ENCODE measurements around the gene MARVELD1.
"Not testable (repeated sequence)": the region's sequence is repeated elsewhere in the genome, so short reads cannot be mapped to it uniquely, and the experiment has no call there.

MARVELD1 gene

DNA sequence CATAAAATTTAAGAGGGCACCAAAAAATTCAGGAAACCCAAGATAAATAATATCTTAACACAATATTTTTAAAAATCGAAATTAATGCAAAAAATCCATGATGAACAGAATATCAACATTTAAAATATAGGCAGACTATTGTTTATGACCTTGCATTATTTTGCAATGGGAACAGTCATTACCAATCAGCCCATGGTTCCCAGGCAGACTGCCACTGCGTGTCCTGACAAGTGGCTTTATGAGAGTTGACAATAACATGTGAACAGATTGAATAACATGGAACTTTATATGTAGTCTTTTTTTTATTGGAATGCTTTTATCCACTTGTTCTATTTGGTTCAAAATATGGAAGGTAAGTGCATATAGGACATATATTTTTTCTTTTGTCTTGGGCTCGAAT lies 23.4 kb upstream of the MARVELD1 start:
- no peak for DNase-seq (ENCODE audit: low read depth in 2 of 2)

GRCh38 chr10:97698072-97698655 lies 15.4 kb upstream of the MARVELD1 start:
- not testable (repeated sequence) for DNase-seq (ENCODE audit: low read depth in 2 of 2)

DNA sequence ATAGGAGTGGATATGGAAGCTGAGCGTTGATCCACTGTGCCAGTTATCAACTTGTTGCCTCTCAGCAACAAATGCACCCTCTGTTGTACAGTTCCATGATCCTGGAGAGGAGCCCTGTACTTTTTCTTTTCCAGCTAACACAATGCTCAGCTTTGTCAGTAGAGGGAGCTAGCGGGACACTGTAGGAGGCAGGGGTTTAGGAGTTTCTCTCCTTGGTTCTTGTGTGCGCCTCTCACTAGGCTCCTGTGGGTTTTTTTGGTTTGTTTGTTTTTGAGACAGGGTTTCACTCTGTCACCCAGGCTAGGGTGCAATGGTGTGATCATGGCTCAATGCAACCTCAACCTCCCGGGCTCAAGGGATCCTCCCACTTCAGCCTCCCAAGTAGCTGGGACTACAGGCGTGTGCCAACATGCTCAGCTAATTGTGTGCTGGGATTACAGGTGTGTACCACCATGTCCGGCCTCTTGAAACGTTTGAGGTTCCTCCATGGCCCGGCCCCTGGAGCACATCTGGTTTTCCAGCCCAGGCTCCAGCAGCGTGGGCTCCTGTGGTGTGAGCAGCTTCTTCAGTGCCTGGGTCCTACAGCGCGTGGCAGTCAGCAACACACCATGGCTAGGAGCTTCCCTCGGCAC lies 12.0 kb upstream of the MARVELD1 start:
- peak in 1 of 2 donors; percentile 13 for DNase-seq (ENCODE audit: low read depth in 2 of 2)

- DNase-seq (ENCODE audit: low read depth in 2 of 2): no peak
Observed at GRCh38 chr10:97703398-97704067, 10.0 kb upstream of the MARVELD1 start.

- DNase-seq (ENCODE audit: low read depth in 2 of 2): no peak
Observed at GRCh38 chr10:97704341-97704740, 9.2 kb upstream of the MARVELD1 start.

- DNase-seq (ENCODE audit: low read depth in 2 of 2): no peak
Observed at GRCh38 chr10:97705006-97705670, 8.4 kb upstream of the MARVELD1 start.

DNA sequence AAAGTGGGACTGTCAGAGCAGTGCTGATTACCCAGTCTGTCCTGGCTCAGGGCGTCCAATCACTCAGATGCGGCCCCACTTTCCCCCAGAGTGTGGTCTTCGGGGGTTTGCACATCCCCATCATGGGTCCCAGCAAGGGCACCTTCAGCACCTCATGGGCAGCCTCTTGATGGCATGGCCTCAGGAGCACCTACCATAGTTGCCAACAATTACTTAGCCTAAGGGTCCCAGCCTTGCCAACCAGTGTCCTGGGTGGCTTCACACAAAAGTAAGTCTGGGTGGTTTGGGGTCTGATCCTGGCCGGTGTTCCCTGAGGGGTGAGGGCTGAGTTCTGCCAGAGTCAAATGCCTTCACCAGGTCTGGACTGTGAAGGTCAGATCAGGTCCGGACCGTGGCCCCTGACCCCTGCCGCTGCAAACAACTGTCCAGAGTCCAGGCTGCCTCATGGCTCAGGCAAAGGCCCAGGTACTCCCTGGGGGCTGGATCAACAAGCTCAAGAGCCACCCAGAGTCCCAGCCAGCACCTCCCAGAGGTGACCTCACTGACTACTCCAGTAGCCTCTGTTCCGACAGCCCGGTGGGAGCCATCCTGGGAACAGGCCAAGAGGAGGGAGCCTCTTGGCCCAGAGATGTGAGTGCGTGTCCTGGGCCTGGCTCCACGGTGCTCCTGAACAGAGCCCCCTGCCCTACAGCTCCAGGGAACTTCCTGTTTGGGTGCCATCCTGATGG lies 6.2 kb upstream of the MARVELD1 start:
- no peak for DNase-seq (ENCODE audit: low read depth in 2 of 2)

- no peak for DNase-seq (ENCODE audit: low read depth in 2 of 2)
Observed at GRCh38 chr10:97708167-97708566, 5.4 kb upstream of the MARVELD1 start.

GRCh38 chr10:97708976-97709946 lies 4.3 kb upstream of the MARVELD1 start:
- DNase-seq (ENCODE audit: low read depth in 2 of 2): no peak

- DNase-seq (ENCODE audit: low read depth in 2 of 2): no peak
Observed at GRCh38 chr10:97711640-97712572, 1.6 kb upstream of the MARVELD1 start.

DNA sequence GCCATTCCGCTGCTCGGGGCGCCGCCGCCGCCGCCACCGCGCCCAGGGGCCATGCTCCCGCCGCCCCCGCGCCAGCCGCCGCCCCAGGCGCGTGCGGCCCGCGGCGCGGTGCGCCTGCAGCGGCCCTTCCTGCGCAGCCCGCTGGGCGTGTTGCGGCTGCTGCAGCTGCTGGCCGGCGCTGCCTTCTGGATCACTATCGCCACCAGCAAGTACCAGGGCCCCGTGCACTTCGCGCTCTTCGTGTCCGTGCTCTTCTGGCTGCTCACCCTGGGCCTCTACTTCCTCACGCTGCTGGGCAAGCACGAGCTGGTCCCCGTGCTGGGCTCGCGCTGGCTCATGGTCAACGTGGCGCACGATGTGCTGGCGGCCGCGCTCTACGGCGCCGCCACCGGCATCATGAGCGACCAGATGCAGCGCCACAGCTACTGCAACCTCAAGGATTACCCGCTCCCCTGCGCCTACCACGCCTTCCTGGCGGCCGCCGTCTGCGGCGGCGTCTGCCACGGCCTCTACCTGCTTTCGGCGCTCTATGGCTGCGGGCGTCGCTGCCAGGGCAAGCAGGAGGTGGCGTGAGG lies 383 bp downstream of the MARVELD1 start:
- peak in 1 of 2 donors; percentile 5 for DNase-seq (ENCODE audit: low read depth in 2 of 2)

- DNase-seq (ENCODE audit: low read depth in 2 of 2): no peak
Observed at GRCh38 chr10:97714401-97715258, 1.1 kb downstream of the MARVELD1 start.

- DNase-seq (ENCODE audit: low read depth in 2 of 2): no peak
Observed at GRCh38 chr10:97715259-97715874, 1.8 kb downstream of the MARVELD1 start.

- DNase-seq (ENCODE audit: low read depth in 2 of 2): no peak
Observed at GRCh38 chr10:97717627-97718026, 4.1 kb downstream of the MARVELD1 start.

GRCh38 chr10:97718178-97718577 lies 4.6 kb downstream of the MARVELD1 start:
- no peak for DNase-seq (ENCODE audit: low read depth in 2 of 2)

GRCh38 chr10:97718659-97719142 lies 5.2 kb downstream of the MARVELD1 start:
- no peak for DNase-seq (ENCODE audit: low read depth in 2 of 2)

DNA sequence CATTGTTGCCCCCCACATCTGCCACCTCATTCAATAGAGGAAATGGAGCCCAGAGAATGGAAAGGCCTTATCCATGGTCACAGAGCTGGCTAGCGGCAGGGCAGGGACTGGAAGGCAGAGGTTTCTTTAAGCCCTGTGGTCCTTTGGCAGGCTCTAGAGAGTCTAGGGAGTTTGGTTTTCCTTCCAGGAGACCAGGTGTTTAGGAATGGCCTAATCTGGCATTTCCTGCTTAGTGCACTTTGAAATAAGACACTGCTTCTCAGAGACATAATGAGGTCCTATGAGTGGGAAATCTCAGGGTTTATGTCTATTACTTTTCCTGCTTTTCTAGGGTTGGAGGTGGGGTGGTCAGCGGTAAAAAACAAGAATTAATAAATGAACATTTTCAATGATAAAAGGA lies 6.1 kb downstream of the MARVELD1 start:
- no peak for DNase-seq (ENCODE audit: low read depth in 2 of 2)

Measured in activated CD8-positive, alpha-beta memory T cell treated with anti-CD3 and anti-CD28 coated beads for 4 hours (primary cell).